A172 (cell line): ENCODE measurements around the gene ASCC3. TPM values are rescaled to one million over a fixed set of nuclear protein-coding genes. Genes with fewer than 3 reads are reported as not detected.
A peak's percentile ranks its signal among the peaks of the same experiment; 100 is the strongest.

Experiments
- DNase-seq: peaks from one replicate; pipeline ENCODE4 v3.0.0-alpha.2; 2015; ENCODE audit warnings: low spot score
- total RNA-seq: library from RNA; depleted of rRNA; stranded (reverse); fragments of >200 nt; shearing (Covaris generic); gene quantifications from 2 replicates; pipeline ENCODE4 v1.2.3, GENCODE V29; 2014

ASCC3 gene
- total RNA-seq, 1 experiment from 2014 or later = 39.4 TPM

DNA sequence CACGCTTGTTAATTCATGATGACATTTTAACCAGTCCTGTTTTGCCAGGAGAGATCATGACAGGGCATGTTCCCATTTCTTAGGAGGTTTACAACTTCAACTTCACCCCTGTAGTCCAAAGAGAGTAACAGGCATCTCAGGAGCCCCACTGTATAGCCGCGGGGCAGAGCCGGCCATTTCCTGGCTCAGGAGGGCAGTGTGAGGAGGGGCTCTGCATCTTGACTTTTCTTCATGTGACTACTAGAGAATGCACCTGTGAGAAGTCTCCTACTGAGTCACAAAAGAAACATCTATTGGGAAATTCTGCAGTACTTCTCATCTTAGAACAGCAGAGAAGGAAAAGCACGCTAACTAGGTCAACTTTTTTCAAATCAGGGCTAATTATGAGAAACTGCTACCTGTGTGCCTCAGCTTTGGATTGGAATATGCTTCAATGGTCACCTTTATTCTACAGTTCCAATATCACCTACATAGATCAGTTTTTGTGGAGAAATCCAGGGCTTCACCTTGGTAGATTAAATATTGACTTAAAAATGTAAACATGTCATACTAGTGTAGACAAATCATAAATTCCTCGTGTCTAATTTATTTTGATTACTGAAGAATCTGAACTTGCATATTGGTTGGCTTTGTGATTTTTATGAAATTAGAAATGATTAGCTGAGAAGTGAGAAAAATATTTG lies 387.8 kb downstream of the ASCC3 start:
- DNase-seq = no peak

GRCh38 chr6:100491952-100492670 lies 389.0 kb downstream of the ASCC3 start:
- no peak for DNase-seq

DNA sequence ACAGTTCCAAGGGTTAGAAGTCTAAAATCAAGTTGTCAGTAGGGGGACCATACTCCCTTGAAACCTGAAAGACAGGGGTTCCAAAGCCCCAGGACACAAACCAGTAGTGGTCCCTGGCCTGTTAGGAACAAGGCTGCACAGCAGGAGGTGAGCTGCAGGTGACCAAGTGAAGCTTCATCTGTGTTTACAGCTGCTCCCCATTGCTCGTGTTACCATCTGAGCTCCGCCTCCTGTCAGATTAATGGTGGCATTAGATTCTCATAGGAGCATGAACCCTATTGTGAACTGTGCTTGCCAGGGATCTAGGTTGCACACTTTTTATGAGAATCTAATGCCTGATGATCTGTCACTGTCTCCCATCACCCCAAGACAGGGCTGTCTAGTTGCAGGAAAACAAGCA lies 391.1 kb downstream of the ASCC3 start:
- no peak for DNase-seq

DNA sequence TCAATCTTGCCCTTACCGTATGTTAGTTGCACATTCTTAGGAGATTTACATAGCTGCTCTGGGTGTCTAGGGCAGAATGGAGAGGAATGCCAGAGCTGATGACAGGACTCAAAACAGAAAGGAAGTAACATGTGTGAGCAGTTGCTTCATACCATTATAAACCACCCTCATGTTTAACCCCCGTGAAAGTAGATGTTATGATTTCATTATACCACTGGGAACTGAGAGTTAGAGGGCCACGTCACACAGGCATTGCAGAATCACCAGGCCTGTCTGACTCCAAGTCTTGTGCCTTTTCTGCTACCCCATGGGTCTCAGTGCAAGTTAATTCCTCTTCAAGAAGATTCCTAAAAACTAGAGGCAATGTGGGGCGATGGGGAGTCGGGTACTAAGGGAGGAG lies 392.9 kb downstream of the ASCC3 start:
- DNase-seq = no peak

DNA sequence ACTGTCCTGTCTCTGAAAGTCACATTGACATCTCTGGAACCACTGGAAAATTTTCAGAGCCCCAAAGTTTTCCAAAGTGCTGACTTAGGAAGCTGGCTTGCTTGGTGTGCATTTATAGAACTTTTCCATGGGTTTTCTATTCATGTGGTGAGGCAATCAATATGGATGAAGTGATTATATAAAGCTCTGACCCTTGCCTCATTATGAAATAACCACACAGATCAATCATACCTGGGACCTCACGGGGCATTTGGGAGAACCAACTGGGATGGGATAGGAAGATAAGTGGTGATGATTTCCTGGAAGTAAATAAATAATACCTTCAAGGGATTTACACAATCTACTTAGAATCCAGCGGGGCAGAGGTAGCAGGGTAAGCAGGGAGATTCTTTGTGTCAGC lies 393.5 kb downstream of the ASCC3 start:
- DNase-seq = no peak

DNA sequence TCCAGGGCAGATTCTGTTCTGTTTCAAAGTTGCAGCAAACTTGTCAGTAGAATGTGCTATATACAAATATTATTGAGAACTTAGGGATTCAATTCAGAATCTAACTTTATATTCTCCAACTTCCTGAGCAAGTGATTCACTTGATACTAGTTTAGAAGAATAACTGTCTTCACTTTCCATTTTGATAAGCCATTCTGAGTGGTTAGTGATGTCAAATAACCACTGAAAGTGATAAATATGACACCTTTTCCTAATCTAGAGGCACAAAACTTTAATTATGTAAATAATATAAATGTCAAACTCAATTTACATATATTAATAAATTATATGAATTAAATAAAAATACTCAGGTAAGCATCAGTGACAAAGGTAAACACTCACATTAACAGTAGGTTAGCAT lies 395.9 kb downstream of the ASCC3 start:
- no peak for DNase-seq

GRCh38 chr6:100484474-100484873 lies 396.7 kb downstream of the ASCC3 start:
- DNase-seq = no peak

DNA sequence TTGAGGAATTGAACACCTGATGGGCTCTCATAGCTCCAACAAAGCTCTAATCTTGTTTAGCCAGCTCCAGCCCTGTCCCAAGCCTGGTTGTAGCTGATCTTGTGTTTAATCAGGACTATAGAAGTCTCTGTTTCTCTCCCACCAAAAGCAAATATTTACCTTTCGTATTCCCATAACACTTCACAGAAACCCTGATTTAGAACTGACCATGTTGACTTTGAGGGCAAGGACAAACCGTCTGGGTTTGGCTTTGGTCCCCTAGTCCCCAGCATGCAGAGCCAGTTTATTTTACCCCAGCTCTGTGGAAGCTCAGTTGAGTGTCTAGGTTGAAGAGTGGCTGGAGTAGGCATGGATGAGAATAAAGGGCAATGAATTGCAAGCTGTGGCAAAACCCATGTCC lies 398.4 kb downstream of the ASCC3 start:
- DNase-seq = no peak

DNA sequence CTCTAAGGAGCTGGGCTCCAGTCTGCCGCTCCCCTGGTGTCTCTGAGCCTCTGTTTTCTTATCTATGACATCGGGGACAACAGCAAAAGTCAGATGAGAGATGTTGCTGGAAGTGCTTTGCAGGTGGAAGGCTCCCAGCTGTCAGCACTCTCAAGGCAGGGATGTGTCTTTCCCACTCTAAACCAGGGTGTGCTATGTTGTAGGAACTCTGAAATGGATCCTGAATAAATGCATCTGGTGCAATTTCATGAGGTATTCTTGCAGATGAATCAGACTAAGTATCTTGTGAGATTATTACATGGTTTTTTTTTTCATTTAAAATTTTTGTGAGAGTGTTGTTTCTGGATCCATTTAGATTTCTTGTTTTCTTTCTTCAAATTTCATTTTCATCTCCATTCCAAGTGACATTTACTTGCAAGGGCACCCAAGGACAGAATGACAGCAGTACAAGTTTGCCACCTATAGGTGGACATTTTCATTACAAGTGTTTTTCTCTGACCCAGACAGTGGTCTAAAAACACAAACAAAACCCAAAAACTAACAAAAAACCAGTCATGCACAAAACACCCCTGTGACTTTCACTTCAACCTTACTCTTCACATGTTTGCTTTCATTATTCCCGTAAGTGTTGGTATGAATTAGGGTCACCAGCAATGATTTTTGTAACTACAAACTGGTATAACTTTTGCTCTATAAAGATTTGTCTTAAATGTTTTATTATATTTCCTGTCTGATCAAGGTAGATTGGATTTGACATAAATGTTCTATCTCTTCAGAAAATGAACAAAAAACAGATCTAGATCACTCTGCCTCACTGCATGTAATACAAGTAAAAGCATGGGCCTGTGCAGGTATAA lies 401.7 kb downstream of the ASCC3 start:
- peak; percentile 51 for DNase-seq

GRCh38 chr6:100475554-100476320 lies 405.4 kb downstream of the ASCC3 start:
- DNase-seq = peak; percentile 41

DNA sequence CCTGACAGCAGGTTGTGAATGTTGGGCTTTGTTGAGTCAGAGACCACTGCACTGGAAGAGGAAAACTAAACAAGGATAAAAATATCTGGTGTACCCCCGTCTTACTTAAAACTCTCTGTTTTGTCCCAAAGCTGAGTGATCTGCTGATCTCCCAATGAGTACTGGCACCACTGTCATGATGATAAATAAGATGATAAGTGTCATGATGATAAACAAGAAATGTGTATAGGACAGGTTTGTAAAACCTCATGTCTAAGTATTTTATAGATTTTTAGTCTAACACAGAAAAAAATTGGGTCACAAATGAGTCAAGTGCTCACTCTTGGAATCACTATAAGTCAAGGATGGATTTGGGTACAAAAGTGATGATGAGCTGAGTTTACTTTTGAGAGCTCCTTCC lies 407.9 kb downstream of the ASCC3 start:
- no peak for DNase-seq

GRCh38 chr6:100472674-100473073 lies 408.5 kb downstream of the ASCC3 start:
- peak; percentile 81 for DNase-seq

- peak; percentile 13 for DNase-seq
Observed at GRCh38 chr6:100470422-100471120, 410.6 kb downstream of the ASCC3 start.

GRCh38 chr6:100469101-100469859 lies 411.8 kb downstream of the ASCC3 start:
- no peak for DNase-seq

GRCh38 chr6:100468016-100468622 lies 413.0 kb downstream of the ASCC3 start:
- no peak for DNase-seq

- DNase-seq = no peak
Observed at GRCh38 chr6:100467129-100468015, 413.8 kb downstream of the ASCC3 start.

DNA sequence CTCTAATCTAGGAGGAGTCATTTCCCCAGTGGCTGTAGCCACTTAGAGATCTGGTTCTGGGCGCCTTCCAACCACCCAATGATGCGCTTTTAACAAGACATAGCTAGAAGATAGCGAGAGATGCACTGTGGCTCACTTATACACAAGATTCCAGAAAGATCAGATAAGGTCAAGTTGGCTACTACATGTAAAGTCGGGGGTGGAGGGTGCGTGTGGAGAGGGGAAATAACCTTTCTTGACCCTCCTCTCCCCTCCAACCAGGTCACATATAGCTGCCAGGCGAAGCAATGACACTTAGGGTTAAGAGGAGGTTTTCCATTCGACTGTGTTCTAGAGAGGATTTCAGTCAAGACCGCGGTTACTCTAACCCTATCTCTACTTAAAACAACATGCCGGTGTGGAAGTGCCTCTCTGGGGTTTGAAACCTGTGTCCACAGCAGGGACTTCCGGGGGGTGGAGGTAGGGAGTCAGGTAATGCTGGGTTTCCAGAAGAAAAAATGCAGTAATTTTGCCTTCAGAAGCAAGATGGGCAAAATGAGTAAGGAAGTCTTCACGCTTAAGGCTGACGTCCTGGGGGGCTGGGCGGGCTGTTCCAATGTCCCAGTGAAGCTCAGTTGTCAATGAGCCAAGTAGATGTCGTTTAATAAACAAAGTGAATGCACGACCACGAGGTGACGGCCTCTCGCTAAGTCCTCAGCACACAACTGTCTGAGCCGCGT lies 414.6 kb downstream of the ASCC3 start:
- no peak for DNase-seq

DNA sequence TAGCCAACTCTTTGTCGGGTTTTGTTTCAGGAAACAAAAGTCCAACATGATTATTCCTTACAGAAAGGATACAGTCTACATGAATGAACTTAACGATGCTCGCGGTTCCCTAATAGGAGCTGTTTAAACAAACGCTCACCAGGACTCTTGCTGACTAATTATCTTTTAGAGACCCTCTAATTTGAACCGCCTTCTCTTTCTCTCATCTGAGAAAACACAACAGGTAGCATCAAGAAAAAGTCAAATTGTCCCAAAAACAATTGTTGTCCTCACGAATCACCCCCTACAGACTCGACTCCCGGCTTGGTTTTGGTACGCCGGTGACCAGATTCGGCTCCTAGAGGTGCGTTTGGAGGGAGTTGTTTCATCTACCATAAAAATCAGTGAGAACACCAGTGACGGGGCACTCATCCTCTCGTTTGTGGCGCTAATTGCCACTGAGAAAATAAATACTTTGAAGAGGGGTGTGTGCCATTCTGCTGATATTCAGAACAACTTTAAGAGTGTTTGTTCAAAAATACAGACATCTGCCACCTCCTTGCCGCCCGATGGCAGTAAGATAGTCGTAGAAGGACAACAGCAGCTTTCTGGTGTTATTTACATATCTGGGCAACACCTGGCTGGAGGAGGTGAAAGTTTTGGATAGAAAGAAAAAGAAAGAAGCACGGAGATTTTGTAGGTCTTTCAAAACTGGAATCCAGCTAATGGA lies 415.3 kb downstream of the ASCC3 start:
- DNase-seq = no peak
